ENCODE measurements around the gene RBBP8NL. TPM values are rescaled to one million over a fixed set of nuclear protein-coding genes. Genes with fewer than 3 reads are reported as not detected.

Gene RBBP8NL
- total and polyA plus RNA-seq, 9 of the 15 experiments (the other 6 are each of a cell fraction or from before 2014, with no cell fraction given), result not detected

DNA sequence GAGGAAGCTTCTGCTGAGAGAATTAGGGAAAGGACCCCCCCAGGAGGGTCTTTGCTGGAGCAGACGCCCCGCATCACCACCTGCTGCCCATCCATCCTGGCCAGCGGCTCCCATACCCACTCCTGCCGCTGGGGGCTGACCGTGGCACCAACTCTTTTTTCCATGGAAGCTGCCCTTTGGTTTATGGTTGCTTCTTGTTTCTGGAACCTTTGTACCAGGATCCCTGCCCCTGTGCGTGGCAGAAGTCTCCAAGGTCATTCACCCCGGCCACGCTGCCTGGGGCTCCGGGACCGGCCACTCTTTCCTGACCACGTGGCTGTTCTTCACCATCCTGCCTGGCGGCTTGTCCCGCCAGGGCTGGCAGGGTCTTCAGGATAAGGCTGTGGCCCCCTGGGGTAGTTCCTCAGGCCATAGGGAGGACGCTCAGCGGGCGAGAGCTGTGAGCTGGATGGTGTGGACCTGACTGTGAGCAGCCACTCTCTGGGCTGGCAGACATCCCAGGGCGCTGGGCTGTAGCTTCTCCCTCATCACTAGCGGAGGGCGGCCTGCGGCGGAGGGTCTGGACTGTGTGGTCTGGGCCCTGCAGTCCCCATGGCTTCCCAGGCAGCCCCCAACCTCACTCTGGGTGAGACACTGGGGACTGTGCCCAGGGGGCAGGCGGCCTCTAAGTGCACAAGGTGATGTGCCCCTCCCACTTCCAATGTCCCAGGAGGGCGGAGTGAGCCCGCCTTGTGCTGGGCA, 22.8 kb upstream of the RBBP8NL start:
- FAIRE-seq, result no peak
- WGBS (ENCODE audit: insufficient coverage, low coverage, missing lambda C conversion rate), result 28% methylated on average over 24 of the region's 24 CpGs
- ChIA-PET POLR2A (interaction anchor here (0.7 to 1.1 kb wide), 3 partner anchors 11 to 40 kb away, joined by 3 to 4 read pairs (median 3); no protein-coding TSS in a partner anchor), CTCF (ENCODE audit: low intra/inter-chr PET ratio) (no interaction called here)
- in situ Hi-C loops (cut with MboI), result no loop called here
- H3K9me1 ChIP-seq (ENCODE audit: control insufficient read depth, insufficient read depth, low read length), result no peaks in the 10 kb centered on the region
- H3K9ac ChIP-seq (ENCODE audit: insufficient read depth in 1 of 2, low read depth in 2 of 2, low read length in 2 of 2), result peak overlapping the region in 1 of 2 experiments; percentile 20; a peak in 1 of 4 replicates
- H4K20me1 ChIP-seq (replicated peaks; ENCODE audit: control insufficient read depth, insufficient read depth, low read length), result no peaks in the 10 kb centered on the region
- H3K4me1 ChIP-seq (replicated peaks in 1 of 2; ENCODE audit: control insufficient read depth in 2 of 2, insufficient read depth in 2 of 2, low read length in 2 of 2), result peaks cover 16 to 77% of the 10 kb centered on the region in 2 experiments; a peak in 4 of 5 replicates
- H3K4me2 ChIP-seq (ENCODE audit: insufficient read depth, low read length), result no peak overlapping the region
- no peaks in the 10 kb centered on the region for H3K79me2 ChIP-seq (ENCODE audit: control insufficient read depth, insufficient read depth, low read length)
- no peak overlapping the region for H2AFZ ChIP-seq (ENCODE audit: low read depth, low read length)
- no peaks in the 10 kb centered on the region for H3K9me3 ChIP-seq (replicated peaks; ENCODE audit: control insufficient read depth, insufficient read depth, low read depth, low read length)
- no peak overlapping the region for H3K4me3 ChIP-seq
- no peak for ATAC-seq
- BruUV-seq (replicated peaks), result no TSS peak
- TF ChIP-seq ZNF316 (IDR thresholded peaks at IDR 0.05) (no peak), HNRNPL (IDR thresholded peaks at IDR 0.05; ENCODE audit: low read depth, low read length) (no peak), GABPB2 (CRISPR knock-in tag; conservative IDR thresholded peaks at IDR 0.05) (no peak)
- TF ChIP-seq, protein P1, sequence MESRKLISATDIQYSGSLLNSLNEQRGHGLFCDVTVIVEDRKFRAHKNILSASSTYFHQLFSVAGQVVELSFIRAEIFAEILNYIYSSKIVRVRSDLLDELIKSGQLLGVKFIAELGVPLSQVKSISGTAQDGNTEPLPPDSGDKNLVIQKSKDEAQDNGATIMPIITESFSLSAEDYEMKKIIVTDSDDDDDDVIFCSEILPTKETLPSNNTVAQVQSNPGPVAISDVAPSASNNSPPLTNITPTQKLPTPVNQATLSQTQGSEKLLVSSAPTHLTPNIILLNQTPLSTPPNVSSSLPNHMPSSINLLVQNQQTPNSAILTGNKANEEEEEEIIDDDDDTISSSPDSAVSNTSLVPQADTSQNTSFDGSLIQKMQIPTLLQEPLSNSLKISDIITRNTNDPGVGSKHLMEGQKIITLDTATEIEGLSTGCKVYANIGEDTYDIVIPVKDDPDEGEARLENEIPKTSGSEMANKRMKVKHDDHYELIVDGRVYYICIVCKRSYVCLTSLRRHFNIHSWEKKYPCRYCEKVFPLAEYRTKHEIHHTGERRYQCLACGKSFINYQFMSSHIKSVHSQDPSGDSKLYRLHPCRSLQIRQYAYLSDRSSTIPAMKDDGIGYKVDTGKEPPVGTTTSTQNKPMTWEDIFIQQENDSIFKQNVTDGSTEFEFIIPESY (CRISPR knock-in tag; IDR thresholded peaks at IDR 0.05), result peak; percentile 83
- TF ChIP-seq, protein P2, sequence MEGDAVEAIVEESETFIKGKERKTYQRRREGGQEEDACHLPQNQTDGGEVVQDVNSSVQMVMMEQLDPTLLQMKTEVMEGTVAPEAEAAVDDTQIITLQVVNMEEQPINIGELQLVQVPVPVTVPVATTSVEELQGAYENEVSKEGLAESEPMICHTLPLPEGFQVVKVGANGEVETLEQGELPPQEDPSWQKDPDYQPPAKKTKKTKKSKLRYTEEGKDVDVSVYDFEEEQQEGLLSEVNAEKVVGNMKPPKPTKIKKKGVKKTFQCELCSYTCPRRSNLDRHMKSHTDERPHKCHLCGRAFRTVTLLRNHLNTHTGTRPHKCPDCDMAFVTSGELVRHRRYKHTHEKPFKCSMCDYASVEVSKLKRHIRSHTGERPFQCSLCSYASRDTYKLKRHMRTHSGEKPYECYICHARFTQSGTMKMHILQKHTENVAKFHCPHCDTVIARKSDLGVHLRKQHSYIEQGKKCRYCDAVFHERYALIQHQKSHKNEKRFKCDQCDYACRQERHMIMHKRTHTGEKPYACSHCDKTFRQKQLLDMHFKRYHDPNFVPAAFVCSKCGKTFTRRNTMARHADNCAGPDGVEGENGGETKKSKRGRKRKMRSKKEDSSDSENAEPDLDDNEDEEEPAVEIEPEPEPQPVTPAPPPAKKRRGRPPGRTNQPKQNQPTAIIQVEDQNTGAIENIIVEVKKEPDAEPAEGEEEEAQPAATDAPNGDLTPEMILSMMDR (IDR thresholded peaks at IDR 0.05 in 2 of 3, conservative IDR thresholded peaks at IDR 0.05 in 1 of 3; ENCODE audit: insufficient read depth in 2 of 3, low read depth in 1 of 3, low read length in 3 of 3), result peak in 2 of 3 experiments; percentile 23 to 37; a peak in 1 of 6 replicates
- peaks cover 5 to 22% of the 10 kb centered on the region in 2 experiments; a peak in 4 of 5 replicates for H3K27me3 ChIP-seq (ENCODE audit: control insufficient read depth in 2 of 2, insufficient read depth in 2 of 2, low read length in 2 of 2)
- no peak overlapping the region for H3K27ac ChIP-seq (ENCODE audit: extremely low read depth, low read depth, low read length)
- H3K36me3 ChIP-seq (ENCODE audit: control insufficient read depth, insufficient read depth, low read length), result no peaks in the 10 kb centered on the region
- intact Hi-C loops (cut with micrococcal nuclease), result no loop called here
- no peak for DNase-seq (ENCODE audit: extremely low read depth in 1 of 4, low spot score in 3 of 4)

All from K562 (cell line).